ENCODE results near the gene NTMT2.

The NTMT2 gene

GRCh38 chr1:170150921-170151320 lies 5.2 kb downstream of the NTMT2 start (continued):
- TF ChIP-seq AEBP2 (tag by site-specific recombination; IDR thresholded peaks at IDR 0.05; ENCODE audit: borderline replicate concordance) (no peak), ZNF529 (tag by site-specific recombination; IDR thresholded peaks at IDR 0.05; ENCODE audit: insufficient replicate concordance) (no peak), ZNF76 (tag by site-specific recombination; IDR thresholded peaks at IDR 0.05; ENCODE audit: borderline replicate concordance, low read depth) (no peak), KLF8 (tag by site-specific recombination; IDR thresholded peaks at IDR 0.05) (no peak), ZNF37A (tag by site-specific recombination; IDR thresholded peaks at IDR 0.05) (no peak), ZNF404 (tag by site-specific recombination; IDR thresholded peaks at IDR 0.05) (no peak)

GRCh38 chr1:170153417-170153816 lies 7.7 kb downstream of the NTMT2 start:
- H3K9me3 ChIP-seq (ENCODE audit: control insufficient read depth, insufficient read depth, low read depth, low read length), result no peaks in the 10 kb centered on the region
- no peaks in the 10 kb centered on the region for H3K36me3 ChIP-seq (ENCODE audit: control insufficient read depth in 2 of 2, insufficient read depth in 1 of 2, low read length in 2 of 2)
- ChIA-PET CTCF (interaction anchor here (0.6 kb wide), 1 partner anchor 23 kb away, joined by 5 read pairs; no protein-coding TSS in a partner anchor), POLR2A (no interaction called here)
- H3K27ac ChIP-seq (ENCODE audit: extremely low read depth, low read depth, low read length), result no peak overlapping the region
- H3K4me3 ChIP-seq (ENCODE audit: low read depth, low read length), result no peak overlapping the region
- H3K4me1 ChIP-seq (ENCODE audit: control insufficient read depth, insufficient read depth, low read length), result no peaks in the 10 kb centered on the region
- no peak for TF ChIP-seq ZNF184 (tag by site-specific recombination; IDR thresholded peaks at IDR 0.05)
- TF ChIP-seq ZFP41 (tag by site-specific recombination; IDR thresholded peaks at IDR 0.05; ENCODE audit: borderline replicate concordance), result no peak
- no peak for TF ChIP-seq ZNF792 (tag by site-specific recombination; IDR thresholded peaks at IDR 0.05)
- no peak for TF ChIP-seq ZNF571 (tag by site-specific recombination; IDR thresholded peaks at IDR 0.05)
- no peak for TF ChIP-seq ZNF560 (tag by site-specific recombination; IDR thresholded peaks at IDR 0.05; ENCODE audit: borderline replicate concordance)
- no peak for TF ChIP-seq ZNF16 (tag by site-specific recombination; IDR thresholded peaks at IDR 0.05; ENCODE audit: low read depth)
- no peak for TF ChIP-seq ZBTB26 (tag by site-specific recombination; optimal IDR thresholded peaks at IDR 0.05)
- no peak for TF ChIP-seq KLF17 (tag by site-specific recombination; IDR thresholded peaks at IDR 0.05)
- no peak for TF ChIP-seq ZNF394 (tag by site-specific recombination; IDR thresholded peaks at IDR 0.05; ENCODE audit: borderline replicate concordance)
- no peak for TF ChIP-seq ZNF837 (tag by site-specific recombination; IDR thresholded peaks at IDR 0.05)

- TF ChIP-seq ZNF354C (tag by site-specific recombination; IDR thresholded peaks at IDR 0.05; ENCODE audit: borderline replicate concordance, low read depth), result no peak
- TF ChIP-seq ZNF449 (tag by site-specific recombination; IDR thresholded peaks at IDR 0.05), result no peak
- no peak for TF ChIP-seq SETDB1 (IDR thresholded peaks at IDR 0.05; ENCODE audit: insufficient read length, low read length)
- no peak for TF ChIP-seq ZNF366 (tag by site-specific recombination; conservative IDR thresholded peaks at IDR 0.05)
- TF ChIP-seq ZNF571 (tag by site-specific recombination; IDR thresholded peaks at IDR 0.05), result no peak
- TF ChIP-seq SP7 (tag by site-specific recombination; IDR thresholded peaks at IDR 0.05), result no peak
- ChIA-PET POLR2A (no interaction called here), CTCF (no interaction called here)
- H3K9me3 ChIP-seq (ENCODE audit: control insufficient read depth, insufficient read depth, low read depth, low read length), result no peaks in the 10 kb centered on the region; the same call in 1 of the 2 replicates
- H3K36me3 ChIP-seq (ENCODE audit: control insufficient read depth in 2 of 2, insufficient read depth in 1 of 2, low read length in 2 of 2), result no peaks in the 10 kb centered on the region
- H3K4me3 ChIP-seq (ENCODE audit: low read depth, low read length), result no peak overlapping the region
- no peaks in the 10 kb centered on the region for H3K4me1 ChIP-seq (ENCODE audit: control insufficient read depth, insufficient read depth, low read length)
- no peak overlapping the region for H3K27ac ChIP-seq (ENCODE audit: extremely low read depth, low read depth, low read length)
Observed at GRCh38 chr1:170155055-170155454, 9.3 kb downstream of the NTMT2 start.
